GM12878 (cell line): ENCODE results near the gene SFT2D1. TPM values are rescaled to one million over a fixed set of nuclear protein-coding genes. Genes with fewer than 3 reads are reported as not detected.

Source experiments
- ATAC-seq: fragments of 200-7000 bp; cut with Tn5 transposase; 3 replicates; pipeline ENCODE4 v1.9.1; 2020; ENCODE audit warnings: mild to moderate bottlenecking, moderate library complexity
- BruUV-seq: library from RNA; stranded (reverse); fragments of 400-500 nt; replicated peaks from 2 replicates; lab custom pipeline; 2021; lab: Mats Ljungman, UMichigan
- CTCF ChIA-PET: fragments of 300-600 bp; sonication (Branson Sonifier 250); formaldehyde crosslinking; extraction: SDS; loops from one replicate; lab custom pipeline; 2021; ENCODE audit warnings: inconsistent platforms; lab: Yijun Ruan, JAX
- POLR2A ChIA-PET: fragments of 350-600 bp; formaldehyde crosslinking; extraction: SDS; loops from one replicate; lab custom pipeline; 2021; ENCODE audit warnings: inconsistent platforms; lab: Charles Lee
- RAD21 ChIA-PET: fragments of 300-600 bp; sonication (Branson Sonifier 250); formaldehyde crosslinking; loops from one replicate; lab custom pipeline; 2023; ENCODE audit warnings: antibody characterized with exemption; ENCODE audit not compliant: unreplicated experiment; lab: Charles Lee
- SMC1A ChIA-PET: fragments of 300-600 bp; sonication (Branson Sonifier 250); formaldehyde crosslinking; loops from one replicate; lab custom pipeline; 2023; ENCODE audit not compliant: unreplicated experiment, uncharacterized antibody; lab: Charles Lee
- DNase-seq: peaks from one replicate; pipeline ENCODE4 v3.0.0-alpha.2; 2011; ENCODE audit warnings: low read depth, low spot score
- FAIRE-seq: peaks from 3 replicates; lab custom pipeline; 2011; peaks lifted over from hg19 to GRCh38; lab: Jason Lieb, UNC
- H2AFZ ChIP-seq: 2 replicates; pipeline ENCODE4 v1.6.0; 2011; ENCODE audit warnings: low read depth, low read length, control low read depth; ENCODE audit not compliant: control insufficient read depth
- H3K27ac ChIP-seq: 2 replicates; pipeline ENCODE4 v1.5.1; 2011; ENCODE audit warnings: control low read depth; ENCODE audit not compliant: control insufficient read depth, insufficient read depth
- H3K27me3 ChIP-seq, 2 experiments: replicated peaks in 1 of 2; 2 replicates each; pipeline versions ENCODE4 v1.6.0 to v1.6.1; 2011; ENCODE audit warnings: low read length in 1 of 2; ENCODE audit not compliant: control insufficient read depth in 2 of 2, insufficient read depth in 2 of 2
- H3K36me3 ChIP-seq, 2 experiments: 2 replicates each; pipeline ENCODE4 v1.5.1; 2011; ENCODE audit warnings: low read length in 1 of 2; ENCODE audit not compliant: control insufficient read depth in 2 of 2, insufficient read depth in 2 of 2
- H3K4me1 ChIP-seq: 2 replicates; pipeline ENCODE4 v1.6.1; 2011; ENCODE audit warnings: mild to moderate bottlenecking, low read length, moderate library complexity, mixed read lengths; ENCODE audit not compliant: control insufficient read depth, insufficient read depth
- H3K4me2 ChIP-seq: 2 replicates; pipeline ENCODE4 v1.6.0; 2011; ENCODE audit warnings: control low read depth; ENCODE audit not compliant: control insufficient read depth, insufficient read depth
- H3K4me3 ChIP-seq: fragments of 200-600 bp; sonication (generic); 2 replicates; pipeline ENCODE4 v1.5.1; 2016
- H3K79me2 ChIP-seq: 2 replicates; pipeline ENCODE4 v1.6.0; 2011; ENCODE audit warnings: low read length; ENCODE audit not compliant: control insufficient read depth, insufficient read depth
- H3K9ac ChIP-seq: 2 replicates; pipeline ENCODE4 v1.8.0; 2011; ENCODE audit warnings: low read length, control low read depth, mixed read lengths; ENCODE audit not compliant: control insufficient read depth, insufficient read depth
- H3K9me3 ChIP-seq: replicated peaks from 3 replicates; pipeline ENCODE4 v1.5.1; 2011; ENCODE audit warnings: mild to moderate bottlenecking, low read length; ENCODE audit not compliant: control insufficient read depth, insufficient read depth
- H4K20me1 ChIP-seq: 2 replicates; pipeline ENCODE4 v1.6.0; 2011; ENCODE audit not compliant: control insufficient read depth, insufficient read depth
- BHLHE40 ChIP-seq, 2 experiments: fragments of 450-650 bp in 1 of 2; IDR thresholded peaks; 2 replicates each; pipeline ENCODE4 v1.6.1; 2011 to 2017; ENCODE audit warnings: low read depth in 2 of 2, borderline replicate concordance in 1 of 2, improper control_type of control experiment in 1 of 2, low read length in 1 of 2, mild to moderate bottlenecking in 1 of 2
- CEBPB ChIP-seq, 2 experiments: fragments of 150-350 bp in 1 of 2; IDR thresholded peaks; 2 replicates each; pipeline ENCODE4 v1.6.1; 2012 to 2014; ENCODE audit warnings: low read depth in 2 of 2, low read length in 2 of 2, borderline replicate concordance in 1 of 2, inconsistent platforms in 1 of 2
- CHD4 ChIP-seq: fragments of 200-600 bp; sonication (generic); IDR thresholded peaks from 2 replicates; pipeline ENCODE4 v1.6.1; 2016; ENCODE audit warnings: mild to moderate bottlenecking
- MEF2A ChIP-seq: IDR thresholded peaks from 2 replicates; pipeline ENCODE4 v1.6.1; 2011; ENCODE audit warnings: low read depth, mild to moderate bottlenecking, low read length, moderate library complexity; ENCODE audit not compliant: insufficient read depth
- MTA3 ChIP-seq: IDR thresholded peaks from 2 replicates; pipeline ENCODE4 v1.6.1; 2012; ENCODE audit warnings: low read length, inconsistent platforms, borderline replicate concordance
- NBN ChIP-seq: fragments of 450-650 bp; IDR thresholded peaks from 2 replicates; pipeline ENCODE4 v1.6.1; 2016
- NR2C1 ChIP-seq: fragments of 450-650 bp; IDR thresholded peaks from 2 replicates; pipeline ENCODE4 v1.6.1; 2017; ENCODE audit warnings: antibody characterized with exemption, mild to moderate bottlenecking, moderate library complexity
- POLR2AphosphoS5 ChIP-seq: IDR thresholded peaks from 2 replicates; pipeline ENCODE4 v1.6.1; 2011; ENCODE audit warnings: mild to moderate bottlenecking, low read length, inconsistent platforms
- POU2F2 ChIP-seq: IDR thresholded peaks from 3 replicates; pipeline ENCODE4 v1.6.1; 2011; ENCODE audit warnings: low read depth, mild to moderate bottlenecking, low read length, borderline replicate concordance
- RFX5 ChIP-seq: IDR thresholded peaks from 2 replicates; pipeline ENCODE4 v1.6.1; 2011; ENCODE audit warnings: low read depth, low read length, improper control_type of control experiment
- SP1 ChIP-seq: IDR thresholded peaks from one replicate; pipeline ENCODE4 v1.6.1; 2011; ENCODE audit warnings: low read depth, low read length
- SUPT20H ChIP-seq: IDR thresholded peaks from 2 replicates; pipeline ENCODE4 v1.6.1; 2011; ENCODE audit warnings: low read depth, mild to moderate bottlenecking, low read length, moderate library complexity, borderline replicate concordance; ENCODE audit not compliant: control insufficient read depth
- TBL1XR1 ChIP-seq: IDR thresholded peaks from 2 replicates; pipeline ENCODE4 v1.6.1; 2012; ENCODE audit warnings: low read depth, low read length, improper control_type of control experiment
- ZBTB33 ChIP-seq: fragments of 450-650 bp; IDR thresholded peaks from 2 replicates; pipeline ENCODE4 v1.6.1; 2017; ENCODE audit warnings: mild to moderate bottlenecking
- ZNF217 ChIP-seq: fragments of 450-650 bp; IDR thresholded peaks from 2 replicates; pipeline ENCODE4 v1.6.1; 2017; ENCODE audit warnings: antibody characterized with exemption, mild to moderate bottlenecking
- ZNF274 ChIP-seq: IDR thresholded peaks from one replicate; pipeline ENCODE4 v1.8.0; 2011; ENCODE audit not compliant: insufficient read length, insufficient read depth
- WGBS: methylation state at CpG from one replicate; pipeline ENCODE4 v1.1.6; 2016; ENCODE audit warnings: low lambda C conversion rate; ENCODE audit not compliant: insufficient replicate concordance, insufficient coverage; ENCODE audit errors: missing lambda C conversion rate; 5-methylcytosine and 5-hydroxymethylcytosine counted together
- in situ Hi-C: fragments of 300-500 bp; cut with MboI; formaldehyde crosslinking; loops from 9 replicates; pipeline ENCODE4 v1.14.3; 2018; ENCODE audit warnings: mixed read lengths
- intact Hi-C: fragments of 100-400 bp; cut with micrococcal nuclease; formaldehyde crosslinking; loops from one replicate; pipeline ENCODE4 v1.14.2; 2022; ENCODE audit not compliant: unreplicated experiment
- polyA plus RNA-seq, 11 experiments: library from polyadenylated mRNA; depleted of rRNA in 4 of 11; unstranded in 6 of 11; stranded (reverse) in 5 of 11; fragments of >200 nt; fragmentation: Nextera tagmentation in 4 of 11; fragmentation: Illumina TruSeq in 1 of 11; extraction: Ambion mirVana in 4 of 11; extraction: Trizol in 1 of 11; gene quantifications; 1 replicate in 1 of 11; 2 replicates in 10 of 11; pipeline versions ENCODE4 v1.2.1 to v1.2.3, GENCODE V29; 2011 to 2016; ENCODE audit warnings: inconsistent platforms in 2 of 11, missing spikeins in 2 of 11, low read depth in 1 of 11
- total RNA-seq, 4 experiments: library from RNA; depleted of rRNA in 3 of 4; stranded (reverse); fragments of >200 nt in 3 of 4; fragmentation: Illumina TruSeq in 1 of 4; extraction: Trizol in 1 of 4; gene quantifications; 2 replicates each; pipeline versions ENCODE4 v1.2.1 to v1.2.3, GENCODE V29; 2013 to 2021

The SFT2D1 gene
- total and polyA plus RNA-seq, 10 of the 15 experiments (the other 5 are each of a cell fraction or from before 2014, with no cell fraction given) = 69.5 to 281 (median 124) TPM

DNA sequence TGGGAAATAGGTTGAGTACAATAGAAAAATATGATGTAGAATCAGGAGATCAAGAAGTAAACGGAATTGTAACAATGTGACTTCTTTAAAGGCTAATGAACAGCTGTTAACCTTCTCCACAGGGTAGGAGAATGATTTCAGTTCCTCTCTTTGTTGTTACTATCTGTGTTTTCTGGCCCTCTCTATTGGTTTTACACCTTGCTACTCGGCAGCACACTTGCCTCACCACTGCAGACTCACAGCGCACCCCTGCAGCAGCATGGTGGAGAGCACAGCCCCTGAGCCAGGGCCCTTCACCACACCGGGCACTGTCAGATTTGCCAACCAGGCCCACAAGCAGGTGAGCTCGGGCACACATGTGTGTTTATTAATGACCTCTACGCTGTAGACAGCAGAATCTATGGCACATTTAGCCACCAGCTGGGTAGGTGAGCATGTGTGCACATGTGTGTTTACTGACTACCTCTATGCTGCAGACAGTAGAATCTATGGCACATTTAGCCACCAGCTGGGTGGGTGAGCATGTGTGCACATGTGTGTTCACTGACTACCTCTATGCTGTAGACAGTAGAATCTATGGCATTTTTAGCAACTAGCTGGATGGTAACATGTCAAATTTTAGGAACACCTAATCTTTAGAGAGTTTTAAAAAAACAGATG is 16.8 kb downstream of the SFT2D1 start (continued):
- no peak for TF ChIP-seq MTA3

DNA sequence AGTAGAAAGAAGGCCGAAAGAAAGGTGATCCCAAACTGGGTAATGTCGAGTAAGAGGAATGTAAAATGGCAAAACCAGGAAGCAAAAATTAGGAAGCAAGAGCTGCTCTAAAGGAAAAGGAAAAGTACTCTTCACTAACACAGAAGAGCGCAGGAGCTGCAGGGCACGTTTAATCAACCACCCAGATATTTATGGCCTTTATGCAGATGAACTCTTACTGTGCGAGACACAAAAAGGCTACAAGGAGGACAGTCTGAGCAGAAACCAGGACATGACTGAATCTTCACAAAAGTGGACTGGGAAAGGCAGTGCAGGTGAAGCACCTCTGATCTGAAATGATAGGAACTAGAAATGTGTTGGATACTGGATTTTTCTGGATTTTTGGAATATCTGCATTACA is 18.9 kb downstream of the SFT2D1 start:
- CTCF ChIA-PET = interaction anchor here (1.0 to 5.0 kb wide), 4 partner anchors 10 to 77 kb away, joined by 3 to 45 read pairs (median 12); no protein-coding TSS in a partner anchor
- TF ChIP-seq NR2C1 (no peak), RFX5 (no peak), SP1 (no peak), SUPT20H (no peak), BHLHE40 (IDR thresholded peaks at IDR 0.05; ENCODE audit: borderline replicate concordance in 1 of 2, low read depth in 2 of 2, low read length in 1 of 2) (no peak), ZNF217 (no peak), MEF2A (no peak), NBN (no peak), POU2F2 (no peak), TBL1XR1 (no peak), ZNF274 (no peak), CHD4 (no peak), POLR2AphosphoS5 (no peak), ZBTB33 (no peak), CEBPB (IDR thresholded peaks at IDR 0.05; ENCODE audit: borderline replicate concordance in 1 of 2, low read depth in 2 of 2, low read length in 2 of 2) (no peak)
- WGBS = 88% methylated on average over 5 of the region's 5 CpGs

More for the DNA sequence above, 18.9 kb downstream of the SFT2D1 start:
- no peak overlapping the region for H3K27ac ChIP-seq
- peaks cover 11% of the 10 kb centered on the region for H3K4me1 ChIP-seq
- in situ Hi-C loops (no loop called here), intact Hi-C loops (no loop called here)
- H3K4me2 ChIP-seq = no peak overlapping the region
- POLR2A ChIA-PET = no interaction called here
- H3K9me3 ChIP-seq = no peaks in the 10 kb centered on the region
- H3K4me3 ChIP-seq = no peak overlapping the region
- SMC1A ChIA-PET = interaction anchor here (1.1 to 2.9 kb wide), 3 partner anchors 10 to 57 kb away, joined by 4 to 19 read pairs (median 7); no protein-coding TSS in a partner anchor
- H3K27me3 ChIP-seq = no peaks in the 10 kb centered on the region
- peaks cover 6 to 29% of the 10 kb centered on the region in 2 experiments for H3K36me3 ChIP-seq
- no TSS peak for BruUV-seq
- peaks cover 19% of the 10 kb centered on the region for H3K79me2 ChIP-seq
- no peaks in the 10 kb centered on the region for H4K20me1 ChIP-seq
- no peak for FAIRE-seq
- RAD21 ChIA-PET = interaction anchor here (0.9 to 1.3 kb wide), 2 partner anchors 9 to 78 kb away, joined by 4 read pairs; no protein-coding TSS in a partner anchor
- H3K9ac ChIP-seq = no peak overlapping the region
- H2AFZ ChIP-seq = no peak overlapping the region
- no peak for DNase-seq
- ATAC-seq = no peak
